ENCODE results near the gene TTC24. TPM values are rescaled to one million over a fixed set of nuclear protein-coding genes. Genes with fewer than 3 reads are reported as not detected.

TTC24 gene
- total RNA-seq, 1 donor from 2014 or later = not detected

- DNase-seq (ENCODE audit: low spot score in 2 of 2) (no peak), FAIRE-seq (no peak)
These were observed 25.6 kb upstream of the TTC24 start for GRCh38 chr1:156553860-156554485.

- DNase-seq (ENCODE audit: low spot score in 2 of 2) (no peak), FAIRE-seq (no peak)
These were observed 24.6 kb upstream of the TTC24 start for GRCh38 chr1:156554971-156555370.

- FAIRE-seq (no peak), DNase-seq (ENCODE audit: low spot score in 2 of 2) (no peak)
These were observed 23.8 kb upstream of the TTC24 start for GRCh38 chr1:156555715-156556114.

- DNase-seq (ENCODE audit: low spot score in 2 of 2) (no peak), FAIRE-seq (no peak)
These were observed 23.2 kb upstream of the TTC24 start for GRCh38 chr1:156556354-156556753.

GRCh38 chr1:156559086-156559796, 20.3 kb upstream of the TTC24 start:
- DNase-seq (ENCODE audit: low spot score in 2 of 2) (no peak), FAIRE-seq (no peak)

- FAIRE-seq = no peak
- no peak for DNase-seq (ENCODE audit: low spot score in 2 of 2)
These were observed 19.6 kb upstream of the TTC24 start for GRCh38 chr1:156559797-156560385.

- FAIRE-seq = no peak
- no peak for DNase-seq (ENCODE audit: low spot score in 2 of 2)
These were observed 18.8 kb upstream of the TTC24 start for GRCh38 chr1:156560585-156561163.

- FAIRE-seq (no peak), DNase-seq (ENCODE audit: low spot score in 2 of 2) (no peak)
These were observed 14.0 kb upstream of the TTC24 start for GRCh38 chr1:156565519-156565918.

GRCh38 chr1:156566436-156566835, 13.1 kb upstream of the TTC24 start:
- DNase-seq (ENCODE audit: low spot score in 2 of 2) = no peak
- FAIRE-seq = no peak

- FAIRE-seq (no peak), DNase-seq (ENCODE audit: low spot score in 2 of 2) (no peak)
These were observed 8.2 kb upstream of the TTC24 start for GRCh38 chr1:156571261-156571852.

GRCh38 chr1:156571919-156572662, 7.4 kb upstream of the TTC24 start, which contains the start of gene IQGAP3:
Gene IQGAP3 (minus strand): TSS chr1:156572565. CDS start chr1:156572529, 36 bp downstream.
- DNase-seq (ENCODE audit: low spot score in 2 of 2) = peak; percentile 64 to 93
- no peak for FAIRE-seq

- FAIRE-seq (no peak), DNase-seq (ENCODE audit: low spot score in 2 of 2) (no peak)
These were observed 6.9 kb upstream of the TTC24 start for GRCh38 chr1:156572663-156573018.

GRCh38 chr1:156574039-156574633, 5.4 kb upstream of the TTC24 start:
- DNase-seq (ENCODE audit: low spot score in 2 of 2) (no peak), FAIRE-seq (no peak)

GRCh38 chr1:156577550-156577949, 2.0 kb upstream of the TTC24 start:
- DNase-seq (ENCODE audit: low spot score in 2 of 2) = no peak
- FAIRE-seq = no peak

- no peak for FAIRE-seq
- no peak for DNase-seq (ENCODE audit: low spot score in 2 of 2)
These were observed 1.5 kb upstream of the TTC24 start for GRCh38 chr1:156578055-156578454.

- FAIRE-seq (no peak), DNase-seq (ENCODE audit: low spot score in 2 of 2) (no peak)
These were observed 2.3 kb downstream of the TTC24 start for GRCh38 chr1:156581661-156582387.

- FAIRE-seq (no peak), DNase-seq (ENCODE audit: low spot score in 2 of 2) (no peak)
These were observed 3.0 kb downstream of the TTC24 start for GRCh38 chr1:156582388-156583017.

GRCh38 chr1:156583821-156584622, 4.5 kb downstream of the TTC24 start:
- DNase-seq (ENCODE audit: low spot score in 2 of 2) = peak; percentile 64 to 82
- no peak for FAIRE-seq

Measured in frontal cortex (tissue), 4 donors.